NAMALWA (cell line): ENCODE data around the gene STK10.

ENCODE experiments used
- DNase-seq: peaks from one replicate; pipeline ENCODE4 v3.0.0-alpha.2; 2015; ENCODE audit warnings: low spot score

STK10 gene

GRCh38 chr5:172142709-172143215, 45.3 kb downstream of the STK10 start:
- DNase-seq: no peak

- no peak for DNase-seq
Observed at GRCh38 chr5:172141949-172142319, 46.1 kb downstream of the STK10 start.

GRCh38 chr5:172140866-172141265, 47.2 kb downstream of the STK10 start:
- DNase-seq: no peak

GRCh38 chr5:172140120-172140519, 47.9 kb downstream of the STK10 start:
- no peak for DNase-seq

- no peak for DNase-seq
Observed at GRCh38 chr5:172137046-172137445, 51.0 kb downstream of the STK10 start.

GRCh38 chr5:172133359-172134029, 54.5 kb downstream of the STK10 start:
- no peak for DNase-seq

GRCh38 chr5:172131690-172132089, 56.3 kb downstream of the STK10 start:
- DNase-seq: no peak

- DNase-seq: no peak
Observed at GRCh38 chr5:172129256-172129910, 58.6 kb downstream of the STK10 start.

- DNase-seq: no peak
Observed at GRCh38 chr5:172127581-172127980, 60.4 kb downstream of the STK10 start.

GRCh38 chr5:172123269-172123692, 64.7 kb downstream of the STK10 start:
- no peak for DNase-seq

- DNase-seq: peak; percentile 45
Observed at GRCh38 chr5:172119921-172120688, 67.9 kb downstream of the STK10 start.

GRCh38 chr5:172118891-172119290, 69.1 kb downstream of the STK10 start:
- DNase-seq: no peak

- DNase-seq: no peak
Observed at GRCh38 chr5:172117977-172118701, 69.9 kb downstream of the STK10 start.

GRCh38 chr5:172115541-172115982, 72.5 kb downstream of the STK10 start:
- DNase-seq: no peak

GRCh38 chr5:172114875-172115422, 73.1 kb downstream of the STK10 start:
- peak; percentile 97 for DNase-seq

GRCh38 chr5:172113036-172113435, 75.0 kb downstream of the STK10 start:
- DNase-seq: peak; percentile 13

GRCh38 chr5:172111852-172112225, 76.2 kb downstream of the STK10 start:
- DNase-seq: peak; percentile 40

- peak; percentile 93 for DNase-seq
Observed at GRCh38 chr5:172110921-172111851, 76.8 kb downstream of the STK10 start.

GRCh38 chr5:172110260-172110815, 77.7 kb downstream of the STK10 start:
- DNase-seq: no peak

- no peak for DNase-seq
Observed at GRCh38 chr5:172109749-172110148, 78.3 kb downstream of the STK10 start.
